IPS DF 6.9 (cell line): ENCODE data around the gene FOXP1.

Experiments
- DNase-seq: peaks from one replicate; pipeline ENCODE4 v3.0.0-alpha.2; 2013; ENCODE audit warnings: low read depth, low spot score
- H3K27ac ChIP-seq: one replicate; pipeline ENCODE4 v1.5.1; 2013; ENCODE audit warnings: low read length, control low read depth
- H3K27me3 ChIP-seq: 2 replicates; pipeline ENCODE4 v1.6.1; 2013; ENCODE audit warnings: mild to moderate bottlenecking, low read length; ENCODE audit not compliant: control insufficient read depth, insufficient read depth
- H3K36me3 ChIP-seq: 2 replicates; pipeline ENCODE4 v1.6.1; 2013; ENCODE audit warnings: low read length; ENCODE audit not compliant: control insufficient read depth, insufficient read depth
- H3K4me1 ChIP-seq: 2 replicates; pipeline ENCODE4 v1.6.1; 2013; ENCODE audit warnings: low read length; ENCODE audit not compliant: control insufficient read depth, insufficient read depth
- H3K4me3 ChIP-seq: 2 replicates; pipeline ENCODE4 v1.5.1; 2013; ENCODE audit warnings: mild to moderate bottlenecking, low read length
- H3K9me3 ChIP-seq: 2 replicates; pipeline ENCODE4 v1.6.1; 2013; ENCODE audit warnings: low read length, inconsistent platforms; ENCODE audit not compliant: control insufficient read depth, insufficient read depth
- WGBS: extraction: QIAGEN DNeasy Blood & Tissue Kit; methylation state at CpG from one replicate; pipeline ENCODE4 v1.1.7; 2013; ENCODE audit warnings: mixed read lengths, missing lambda C conversion rate; ENCODE audit not compliant: insufficient read length, insufficient coverage; 5-methylcytosine and 5-hydroxymethylcytosine counted together

The FOXP1 gene

DNA sequence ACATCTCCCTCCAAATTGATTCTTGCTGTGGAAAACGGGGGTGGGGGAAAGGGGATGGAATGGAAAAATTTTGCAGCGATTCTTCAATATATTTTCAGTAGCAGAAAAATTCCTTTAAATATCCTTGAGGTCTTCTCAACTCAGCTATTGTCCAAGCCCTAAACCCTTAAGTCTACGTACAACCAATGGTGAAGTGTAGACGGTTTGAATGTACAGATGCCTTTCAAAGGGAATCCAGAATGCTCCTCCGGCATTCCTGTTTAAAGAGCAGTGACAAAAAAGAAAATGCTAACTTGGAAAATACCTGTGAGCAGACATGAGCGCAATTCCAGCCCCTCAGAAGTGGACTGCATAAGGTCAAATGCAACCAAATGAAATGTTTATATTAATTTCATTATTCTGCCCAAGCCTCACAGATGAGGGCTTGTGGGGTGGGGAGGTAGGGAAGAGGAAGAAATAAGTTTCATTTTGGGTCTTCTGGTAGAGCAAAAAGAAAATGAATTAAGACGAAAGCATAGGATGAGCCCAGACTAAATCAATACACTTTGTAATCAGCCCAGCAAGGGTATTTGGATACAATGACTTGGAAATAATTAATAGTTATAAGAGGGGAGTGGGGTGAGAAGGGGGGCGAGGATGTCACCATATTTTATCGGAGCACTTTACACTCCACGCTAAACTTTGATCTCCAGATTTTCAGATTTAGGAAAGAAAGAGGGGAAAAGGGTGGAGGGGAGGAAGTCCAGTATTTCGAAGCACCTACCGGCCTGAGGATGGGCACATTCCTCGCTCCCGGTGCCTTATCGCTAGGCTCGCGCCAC is 2.7 kb downstream of the FOXP1 start:
- Histone ChIP-seq H3K27ac (no peak overlapping the region), H3K36me3 (no peaks in the 10 kb centered on the region), H3K4me3 (peak overlapping the region; percentile 73; the same call in 1 of the 2 replicates), H3K27me3 (peaks cover 7% of the 10 kb centered on the region; the same call in 1 of the 2 replicates), H3K9me3 (no peaks in the 10 kb centered on the region), H3K4me1 (no peaks in the 10 kb centered on the region)
- DNase-seq = no peak
- WGBS = no CpG with 5 or more reads among the region's 17 CpGs

GRCh38 chr3:71579935-71580406 is 3.6 kb downstream of the FOXP1 start:
- no peaks in the 10 kb centered on the region for H3K4me1 ChIP-seq
- peaks cover 7% of the 10 kb centered on the region; the same call in 1 of the 2 replicates for H3K27me3 ChIP-seq
- no peaks in the 10 kb centered on the region for H3K9me3 ChIP-seq
- no peak overlapping the region for H3K4me3 ChIP-seq
- WGBS = no CpG with 5 or more reads among the region's 4 CpGs
- no peak overlapping the region for H3K27ac ChIP-seq
- DNase-seq = no peak
- H3K36me3 ChIP-seq = no peaks in the 10 kb centered on the region

DNA sequence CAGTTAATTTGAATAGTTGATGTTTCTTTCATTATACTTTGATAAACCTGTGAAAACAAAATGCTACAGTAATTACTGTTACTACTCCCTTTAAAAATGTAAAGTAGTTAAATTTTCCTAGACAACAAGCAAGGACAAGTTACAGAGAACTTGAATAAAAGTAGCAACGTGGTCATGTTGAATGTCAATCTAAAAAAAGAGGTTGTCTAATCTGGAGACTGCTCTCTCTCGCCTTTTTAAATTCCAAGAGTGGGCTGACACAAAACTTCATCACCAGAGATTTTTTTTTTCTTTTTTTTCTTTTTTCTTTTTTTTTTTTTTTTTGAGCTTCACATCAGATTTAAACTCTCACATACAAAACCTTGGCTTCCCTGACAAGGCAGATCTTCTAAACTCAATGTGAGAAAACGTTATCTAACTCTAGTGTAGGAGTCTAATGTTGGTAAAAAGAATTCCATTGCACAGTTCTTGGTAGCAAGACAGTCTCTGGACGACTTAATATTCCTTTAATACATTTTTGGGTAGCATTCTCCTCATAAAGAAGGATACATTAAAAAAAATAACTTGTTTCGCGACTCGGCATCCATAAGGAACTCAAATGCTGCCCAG is 4.1 kb downstream of the FOXP1 start:
- no peaks in the 10 kb centered on the region for H3K36me3 ChIP-seq
- H3K27me3 ChIP-seq = peaks cover 7% of the 10 kb centered on the region; the same call in 1 of the 2 replicates
- H3K9me3 ChIP-seq = no peaks in the 10 kb centered on the region
- no peak overlapping the region for H3K27ac ChIP-seq
- WGBS = no CpG with 5 or more reads among the region's 7 CpGs
- no peak overlapping the region for H3K4me3 ChIP-seq
- no peaks in the 10 kb centered on the region for H3K4me1 ChIP-seq
- DNase-seq = no peak

- no CpG with 5 or more reads among the region's 6 CpGs for WGBS
- H3K27me3 ChIP-seq = peaks cover 7% of the 10 kb centered on the region; the same call in 1 of the 2 replicates
- H3K27ac ChIP-seq = no peak overlapping the region
- DNase-seq = no peak
- H3K36me3 ChIP-seq = no peaks in the 10 kb centered on the region
- no peaks in the 10 kb centered on the region for H3K9me3 ChIP-seq
- no peak overlapping the region for H3K4me3 ChIP-seq
- H3K4me1 ChIP-seq = no peaks in the 10 kb centered on the region
Observed at GRCh38 chr3:71578054-71578751, 5.3 kb downstream of the FOXP1 start.

DNA sequence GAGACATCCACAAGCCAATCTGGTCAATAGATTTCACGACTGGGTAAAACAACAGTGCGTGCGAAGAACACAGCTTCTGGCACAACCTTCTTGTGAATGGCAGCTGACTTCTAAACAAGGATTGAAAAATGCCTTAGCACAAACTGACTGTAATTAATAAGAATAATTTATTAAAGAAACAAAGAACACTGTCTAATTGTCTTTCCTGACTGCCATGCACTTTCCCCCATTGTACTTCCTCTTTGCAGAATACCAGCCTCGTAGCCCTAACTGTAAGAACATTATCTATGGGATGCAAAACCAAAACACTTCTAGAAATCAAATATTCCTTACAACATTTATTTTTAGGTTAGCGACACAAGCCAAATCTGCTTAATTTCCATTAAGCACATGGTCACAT is 6.5 kb downstream of the FOXP1 start:
- no peaks in the 10 kb centered on the region for H3K36me3 ChIP-seq
- peaks cover 7% of the 10 kb centered on the region; the same call in 1 of the 2 replicates for H3K27me3 ChIP-seq
- DNase-seq = no peak
- H3K4me1 ChIP-seq = no peaks in the 10 kb centered on the region
- no CpG with 5 or more reads among the region's 5 CpGs for WGBS
- no peak overlapping the region for H3K4me3 ChIP-seq
- H3K27ac ChIP-seq = no peak overlapping the region
- H3K9me3 ChIP-seq = no peaks in the 10 kb centered on the region

- no peak for DNase-seq
- Histone ChIP-seq H3K9me3 (no peaks in the 10 kb centered on the region), H3K36me3 (no peaks in the 10 kb centered on the region), H3K27me3 (no peaks in the 10 kb centered on the region), H3K4me1 (no peaks in the 10 kb centered on the region), H3K4me3 (no peak overlapping the region), H3K27ac (no peak overlapping the region)
- no CpG with 5 or more reads among the region's 2 CpGs for WGBS
Observed at GRCh38 chr3:71575433-71575832, 8.1 kb downstream of the FOXP1 start.

- no peaks in the 10 kb centered on the region for H3K27me3 ChIP-seq
- no peak for DNase-seq
- no peaks in the 10 kb centered on the region for H3K36me3 ChIP-seq
- WGBS = no CpG with 5 or more reads among the region's 5 CpGs
- no peak overlapping the region for H3K27ac ChIP-seq
- H3K4me1 ChIP-seq = no peaks in the 10 kb centered on the region
- H3K4me3 ChIP-seq = no peak overlapping the region
- no peaks in the 10 kb centered on the region for H3K9me3 ChIP-seq
Observed at GRCh38 chr3:71573181-71573580, 10.3 kb downstream of the FOXP1 start.

- Histone ChIP-seq H3K4me1 (no peaks in the 10 kb centered on the region), H3K27ac (no peak overlapping the region), H3K27me3 (no peaks in the 10 kb centered on the region), H3K36me3 (no peaks in the 10 kb centered on the region), H3K4me3 (no peak overlapping the region), H3K9me3 (no peaks in the 10 kb centered on the region)
- DNase-seq = no peak
- no CpG with 5 or more reads among the region's 3 CpGs for WGBS
Observed at GRCh38 chr3:71570546-71570945, 13.0 kb downstream of the FOXP1 start.

DNA sequence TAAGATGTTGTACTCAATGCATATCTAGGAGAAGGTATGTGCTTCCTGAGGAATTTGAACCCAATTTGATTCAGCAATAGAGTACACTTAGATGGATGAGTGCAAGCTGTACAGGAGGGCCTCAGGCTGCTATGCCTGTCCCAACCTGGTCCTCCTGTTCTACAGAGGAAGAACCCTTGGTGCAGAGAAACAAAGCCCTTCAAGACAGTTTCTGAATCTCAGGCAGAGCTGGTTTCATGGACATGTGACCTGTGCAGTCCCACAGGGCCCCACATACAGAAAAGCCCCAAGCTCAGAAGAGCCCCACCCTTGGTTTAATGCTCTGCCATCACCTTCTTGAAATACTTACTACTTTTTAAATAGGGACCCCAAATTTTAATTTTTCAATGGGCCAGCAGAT is 15.3 kb downstream of the FOXP1 start:
- no peak for DNase-seq
- Histone ChIP-seq H3K4me3 (no peak overlapping the region), H3K27ac (no peak overlapping the region), H3K27me3 (no peaks in the 10 kb centered on the region), H3K4me1 (no peaks in the 10 kb centered on the region), H3K36me3 (no peaks in the 10 kb centered on the region), H3K9me3 (no peaks in the 10 kb centered on the region)

DNA sequence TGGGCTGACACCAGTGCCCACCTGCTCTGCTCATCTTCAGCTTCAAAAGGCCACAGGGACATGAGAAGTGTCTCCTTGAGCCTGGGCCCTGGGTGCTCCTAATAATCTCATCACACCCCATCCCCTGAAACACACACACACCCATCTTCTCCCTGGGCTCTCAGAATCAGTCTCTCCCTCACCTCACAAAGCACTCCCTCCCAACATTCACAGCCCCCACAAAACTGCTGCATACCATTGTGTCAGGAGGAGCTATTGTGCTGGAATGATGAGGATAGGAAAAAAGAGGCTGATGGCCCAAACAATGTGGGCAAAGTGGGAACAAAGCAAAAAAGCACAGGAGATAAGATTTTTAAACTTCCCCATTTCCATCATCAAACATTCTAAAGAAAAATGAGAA is 16.8 kb downstream of the FOXP1 start:
- no peak overlapping the region for H3K4me3 ChIP-seq
- no peaks in the 10 kb centered on the region for H3K36me3 ChIP-seq
- H3K4me1 ChIP-seq = no peaks in the 10 kb centered on the region
- no peaks in the 10 kb centered on the region for H3K27me3 ChIP-seq
- H3K9me3 ChIP-seq = no peaks in the 10 kb centered on the region
- H3K27ac ChIP-seq = no peak overlapping the region
- no peak for DNase-seq
